Cardiac septum (tissue), 1 donor: ENCODE measurements around the gene CDC42BPG. TPM values are rescaled to one million over a fixed set of nuclear protein-coding genes. Genes with fewer than 3 reads are reported as not detected.
A peak's percentile ranks its signal among the peaks of the same experiment; 100 is the strongest.
"Not testable (repeated sequence)": the region's sequence is repeated elsewhere in the genome, so short reads cannot be mapped to it uniquely, and the experiment has no call there.

ENCODE experiments used
- DNase-seq: peaks from one replicate; pipeline ENCODE4 v3.0.0-alpha.2; 2020; ENCODE audit warnings: low spot score
- intact Hi-C: fragments of 100-400 bp; cut with DNase I; formaldehyde crosslinking; loops from one replicate; pipeline ENCODE4 v1.14.0; 2022
- total RNA-seq: library from RNA; stranded (reverse); fragmentation: NEBNext Ultra II Directional; extraction: Animal tissue kit (Norgen Biotek cat#: 25700); gene quantifications from one replicate; pipeline ENCODE4 v1.2.1, GENCODE V29; 2021
- donor health status: DM: no; HTN: no; CAD: no.

CDC42BPG gene
- total RNA-seq, 1 donor from 2014 or later, result 1.2 TPM

GRCh38 chr11:64854534-64855502 lies 10.4 kb upstream of the CDC42BPG start:
- intact Hi-C loops, result loop anchor here (2.0 kb wide), 1 partner anchor 22 kb away; no protein-coding TSS in a partner anchor
- DNase-seq, result peak; percentile 95

DNA sequence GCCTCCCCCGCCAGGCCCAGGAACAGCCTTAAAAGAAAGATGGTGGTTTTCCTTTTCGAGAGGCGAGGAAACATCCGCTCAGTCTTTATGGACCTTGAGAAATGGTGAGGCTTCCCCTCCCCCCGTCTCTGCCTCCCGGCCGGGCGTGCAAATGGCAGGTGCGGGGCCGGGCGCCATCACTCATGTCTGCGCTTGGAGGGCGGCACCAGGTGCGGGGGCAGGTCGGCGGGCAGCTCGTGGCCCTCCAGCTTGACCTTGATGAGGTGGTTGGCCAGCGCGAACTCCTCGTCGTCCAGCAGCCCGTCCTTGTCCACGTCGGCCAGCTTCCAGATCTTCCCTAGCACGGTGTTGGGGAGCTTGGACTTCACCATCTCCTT lies 9.7 kb upstream of the CDC42BPG start:
- intact Hi-C loops, result loop anchor here (2.0 kb wide), 1 partner anchor 23 kb away; no protein-coding TSS in a partner anchor
- no peak for DNase-seq

DNA sequence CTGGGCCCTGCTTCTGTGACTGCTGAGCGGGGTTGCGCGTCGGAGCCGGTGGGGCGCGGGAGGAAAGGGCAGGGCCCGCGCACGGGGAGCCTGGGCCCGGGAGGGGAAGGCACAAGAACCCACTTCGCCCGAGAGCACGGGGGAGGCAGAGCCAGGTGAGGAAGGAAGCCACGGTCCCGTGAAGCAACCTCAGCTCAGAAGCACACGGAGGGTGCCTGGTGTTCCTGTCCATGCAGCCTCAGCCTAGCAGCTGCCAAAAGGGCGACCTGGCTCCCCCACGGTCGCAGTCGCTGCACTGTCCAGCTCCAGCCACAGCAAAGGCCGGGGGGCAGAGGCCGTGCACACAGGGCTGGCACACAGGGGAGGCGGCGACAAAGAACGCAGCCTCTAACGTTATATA lies 9.3 kb upstream of the CDC42BPG start:
- no peak for DNase-seq
- intact Hi-C loops, result loop anchor here (2.0 kb wide), 1 partner anchor 23 kb away; no protein-coding TSS in a partner anchor

- intact Hi-C loops, result no loop called here
- DNase-seq, result no peak
Measured at GRCh38 chr11:64852804-64853509, 8.5 kb upstream of the CDC42BPG start.

DNA sequence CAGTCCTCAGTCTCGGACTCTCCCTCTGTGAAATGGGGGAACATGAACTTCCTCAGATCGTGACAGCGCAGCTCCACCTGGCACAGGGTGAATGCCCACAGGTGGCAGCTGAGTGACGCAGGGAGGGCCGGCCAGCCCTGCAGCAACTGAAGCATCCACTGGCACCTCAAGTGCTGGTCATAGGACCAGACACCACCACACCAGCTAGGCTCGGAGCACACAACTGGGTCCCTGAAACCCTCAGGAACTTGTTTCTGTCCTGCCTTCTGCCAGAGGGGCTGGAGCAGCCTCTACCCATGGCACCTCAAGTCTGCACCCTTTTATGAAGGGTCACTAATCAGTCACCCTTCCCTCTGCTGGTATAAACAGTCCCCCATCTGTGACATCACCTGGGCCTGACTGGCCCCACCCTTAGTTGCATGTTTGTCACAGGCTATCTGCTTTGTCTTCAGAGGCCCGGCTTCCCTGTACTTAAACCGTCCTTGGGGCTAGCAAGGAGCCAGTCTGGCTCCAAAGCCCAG lies 7.4 kb upstream of the CDC42BPG start:
- no peak for DNase-seq
- intact Hi-C loops, result no loop called here

GRCh38 chr11:64850979-64851567 lies 6.6 kb upstream of the CDC42BPG start:
- intact Hi-C loops, result no loop called here
- DNase-seq, result no peak

DNA sequence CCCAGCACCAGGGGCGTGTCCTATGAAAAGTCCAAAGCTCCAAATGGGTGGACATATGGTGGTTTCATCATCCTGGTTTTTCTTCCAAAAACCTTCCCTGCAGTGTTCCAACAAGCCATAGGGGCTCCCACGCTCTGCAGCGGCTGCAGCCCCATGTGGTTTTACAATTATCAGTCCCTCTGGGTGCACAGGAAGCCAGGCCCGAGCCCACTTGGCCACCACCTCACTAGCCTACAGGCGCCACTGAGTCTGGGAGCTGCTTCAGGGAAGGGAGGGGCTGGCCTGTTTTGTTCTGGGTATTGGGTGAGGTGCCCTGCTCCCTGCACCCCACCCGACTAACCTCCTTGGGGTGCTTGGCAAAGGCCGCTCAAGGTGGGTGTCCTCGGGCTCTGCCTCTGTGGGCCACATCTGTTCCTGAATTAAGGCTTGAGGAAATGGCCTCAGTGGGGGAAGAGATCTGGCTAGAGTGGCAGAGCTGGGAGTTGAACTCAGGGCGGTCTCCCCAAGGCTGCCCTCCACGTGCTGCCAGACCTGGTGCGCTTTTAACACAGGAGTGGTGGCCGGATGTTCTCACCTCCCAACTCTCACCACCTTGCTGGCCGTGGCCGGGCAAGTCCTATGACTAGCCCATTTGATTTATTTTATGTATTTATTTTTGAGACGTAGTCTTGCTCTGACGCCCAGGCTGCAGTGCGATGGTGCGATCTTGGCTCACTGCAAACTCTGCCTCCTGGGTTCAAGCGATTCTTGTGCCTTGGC lies 5.3 kb upstream of the CDC42BPG start:
- DNase-seq, result no peak
- intact Hi-C loops, result loop anchor here (2.0 to 10.0 kb wide), 3 partner anchors 163 to 269 kb away; partner anchors contain the start of gene ARL2

GRCh38 chr11:64848826-64849597 lies 4.6 kb upstream of the CDC42BPG start:
- intact Hi-C loops, result loop anchor here (2.0 to 10.0 kb wide), 3 partner anchors 163 to 270 kb away; partner anchors contain the start of gene ARL2
- no peak for DNase-seq

GRCh38 chr11:64848214-64848825 lies 3.9 kb upstream of the CDC42BPG start:
- intact Hi-C loops, result loop anchor here (2.0 to 10.0 kb wide), 3 partner anchors 164 to 270 kb away; partner anchors contain the start of gene ARL2
- no peak for DNase-seq

- intact Hi-C loops, result loop anchor here (1.0 to 10.0 kb wide), 3 partner anchors 47 to 228 kb away; partner anchors contain the start of gene ARL2
- DNase-seq, result peak; percentile 96
Measured at GRCh38 chr11:64846998-64847666, 2.7 kb upstream of the CDC42BPG start.

DNA sequence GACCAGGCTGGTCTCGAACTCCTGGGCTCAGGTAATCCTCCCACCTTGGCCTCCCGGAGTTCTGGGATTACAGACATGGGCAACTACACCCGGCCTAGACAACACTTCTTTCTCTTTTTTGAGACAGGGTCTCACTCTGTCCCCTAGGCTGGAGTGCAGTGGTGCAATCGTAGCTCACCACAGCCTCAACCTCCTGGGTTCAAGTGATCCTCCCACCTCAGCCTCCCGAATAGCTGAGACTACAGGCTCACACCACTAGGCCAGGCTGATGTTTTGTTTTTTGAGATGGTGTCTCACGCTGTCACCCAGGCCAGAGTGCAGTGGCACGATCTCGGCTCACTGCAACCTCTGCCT lies 1.3 kb upstream of the CDC42BPG start:
- intact Hi-C loops, result loop anchor here (5.0 to 10.0 kb wide), 2 partner anchors 167 to 229 kb away; partner anchors contain the start of gene ARL2
- not testable (repeated sequence) for DNase-seq

- no peak for DNase-seq
- intact Hi-C loops, result loop anchor here (5.0 to 10.0 kb wide), 2 partner anchors 167 to 230 kb away; partner anchors contain the start of gene ARL2
Measured at GRCh38 chr11:64845129-64845775, 799 bp upstream of the CDC42BPG start.

GRCh38 chr11:64843686-64844329 lies 645 bp downstream of the CDC42BPG start:
- DNase-seq, result no peak
- intact Hi-C loops, result loop anchor here (10.0 kb wide), 1 partner anchor 231 kb away; no protein-coding TSS in a partner anchor

- intact Hi-C loops, result loop anchor here (10.0 kb wide), 1 partner anchor 232 kb away; no protein-coding TSS in a partner anchor
- no peak for DNase-seq
Measured at GRCh38 chr11:64842851-64843685, 1.4 kb downstream of the CDC42BPG start.

GRCh38 chr11:64842366-64842759 lies 2.1 kb downstream of the CDC42BPG start:
- DNase-seq, result no peak
- intact Hi-C loops, result loop anchor here (10.0 kb wide), 1 partner anchor 232 kb away; no protein-coding TSS in a partner anchor
